Activated CD4-positive, CD25-positive, alpha-beta regulatory T cell treated with anti-CD3 and anti-CD28 coated beads, Interleukin-2, amount 50 U/mL, for 24 hours (primary cell): ENCODE results near the gene SP3.

Experiments
- ATAC-seq, 2 donors: fragments of 150-1000 bp; cut with Tn5 transposase; one replicate each; pipeline ENCODE4 v1.10.0; 2021; ENCODE audit warnings: mild to moderate bottlenecking in 1 of 2, moderate library complexity in 1 of 2

SP3 gene

DNA sequence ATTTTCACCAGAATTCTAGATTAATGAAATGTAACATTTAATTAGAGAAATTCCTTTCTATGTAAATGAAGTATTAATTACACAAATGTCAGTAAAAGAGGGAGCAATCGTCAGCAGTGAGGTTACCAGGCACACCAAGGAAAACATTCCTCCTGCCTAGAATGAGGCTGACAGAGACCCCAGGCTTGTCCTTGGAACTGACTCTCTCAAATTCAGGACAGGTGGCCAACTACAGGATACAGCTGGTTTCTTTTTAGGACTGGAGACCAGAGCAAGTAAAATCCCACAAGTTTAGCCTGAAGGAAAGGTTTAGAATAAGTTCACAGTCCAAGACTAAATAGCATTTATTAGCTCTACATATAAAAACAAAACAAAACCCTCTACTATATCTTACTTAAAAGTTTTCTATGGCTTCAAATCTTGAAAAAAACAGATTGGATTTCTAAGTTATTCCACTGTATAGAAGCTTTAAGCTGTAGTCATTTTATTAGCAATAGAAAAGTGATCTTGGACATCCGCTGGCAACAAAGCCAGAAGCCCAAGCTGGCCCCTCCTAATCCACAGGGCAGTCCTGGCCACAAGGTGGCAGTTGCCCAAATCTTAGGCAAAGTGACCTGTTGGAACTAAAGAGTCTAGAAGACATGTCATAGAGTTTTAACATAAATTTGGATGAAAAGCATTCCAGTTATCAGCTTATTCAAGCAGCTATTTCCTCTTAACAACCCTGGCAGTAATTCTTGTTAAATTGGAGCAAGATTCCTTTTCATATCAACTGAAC lies 81.0 kb downstream of the SP3 start:
- no peak for ATAC-seq

DNA sequence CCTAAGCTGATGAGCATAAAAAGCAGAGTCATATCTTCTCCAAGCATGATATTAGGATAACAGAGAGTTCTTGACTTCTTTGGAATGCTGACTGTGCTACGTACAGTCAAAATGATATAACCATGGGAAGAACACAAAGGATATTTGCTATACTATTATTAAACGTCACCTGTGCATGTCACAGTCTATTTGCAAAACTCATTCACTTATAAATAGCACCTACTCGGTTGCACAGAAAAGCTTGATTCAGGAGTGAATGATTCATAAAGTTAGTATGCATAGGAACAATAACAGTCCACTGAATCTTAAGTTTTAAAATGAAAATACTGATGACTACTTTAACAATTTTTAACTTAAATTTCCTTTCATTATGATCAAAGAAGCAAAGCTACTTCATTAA lies 83.3 kb downstream of the SP3 start:
- ATAC-seq: no peak

DNA sequence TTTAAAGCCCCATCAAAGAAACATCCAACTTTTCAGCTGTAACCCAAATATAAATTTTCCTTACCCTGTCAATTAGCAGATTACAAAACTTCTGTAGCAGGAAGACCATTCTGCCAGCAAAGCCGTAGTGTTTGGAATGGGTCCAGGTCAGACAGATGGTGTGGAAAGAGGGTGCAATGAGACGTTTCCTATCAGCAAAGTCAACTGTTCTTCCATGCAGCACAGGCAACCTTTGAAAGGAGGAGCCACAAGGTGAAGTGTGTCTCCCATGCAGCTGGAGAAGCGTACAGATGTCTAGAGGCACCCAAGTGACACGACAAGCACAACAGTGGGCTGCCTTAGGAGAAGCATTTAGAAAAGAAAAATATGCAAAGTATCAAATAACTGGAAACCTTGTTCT lies 83.7 kb downstream of the SP3 start:
- no peak for ATAC-seq

DNA sequence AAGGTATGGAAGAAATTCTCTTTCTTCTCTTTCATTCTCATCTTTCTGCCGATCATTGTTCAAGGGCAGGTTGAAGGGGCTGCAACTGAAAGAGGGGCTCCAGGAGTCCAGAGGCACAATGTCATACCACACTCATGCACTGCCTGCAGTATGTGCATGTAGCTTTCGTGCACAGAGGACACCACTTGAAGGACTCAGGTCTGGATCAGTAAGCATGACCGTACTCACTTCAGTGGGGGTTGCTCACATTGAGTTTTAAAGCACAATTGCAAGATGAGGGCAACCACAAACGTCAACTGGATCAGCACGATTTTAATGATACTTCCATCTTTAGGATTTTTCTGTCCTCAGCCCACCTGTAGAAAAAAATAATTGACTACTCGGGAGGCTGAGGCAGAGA lies 84.6 kb downstream of the SP3 start:
- ATAC-seq: no peak

DNA sequence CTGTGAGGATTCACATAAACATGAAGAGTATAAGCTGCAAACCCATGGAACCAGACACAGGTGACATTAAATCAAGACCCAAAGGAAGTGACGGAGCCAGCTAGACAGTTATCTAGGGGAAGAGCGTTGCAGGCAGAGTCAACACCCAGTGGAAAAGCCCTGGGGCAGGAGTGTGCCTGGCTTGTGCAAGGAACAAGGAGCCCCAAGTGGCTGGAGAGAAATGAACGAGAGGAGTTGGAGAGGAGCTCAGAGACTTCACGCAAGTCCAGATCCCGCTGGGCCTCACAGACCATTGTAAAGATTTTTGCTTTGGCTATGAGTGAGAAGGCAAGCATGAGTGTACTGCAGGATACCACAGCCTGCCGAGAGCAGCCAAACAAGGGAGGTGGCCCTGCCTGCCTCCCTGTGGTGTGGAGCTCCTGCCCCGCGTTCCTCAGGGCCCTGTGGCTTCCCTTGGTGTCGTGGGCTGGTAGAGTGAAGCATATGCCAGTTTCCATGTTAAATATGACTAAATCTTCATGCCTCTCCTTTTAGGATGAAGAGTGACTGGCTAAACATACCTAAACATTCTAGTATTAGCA lies 88.2 kb downstream of the SP3 start:
- no peak for ATAC-seq

DNA sequence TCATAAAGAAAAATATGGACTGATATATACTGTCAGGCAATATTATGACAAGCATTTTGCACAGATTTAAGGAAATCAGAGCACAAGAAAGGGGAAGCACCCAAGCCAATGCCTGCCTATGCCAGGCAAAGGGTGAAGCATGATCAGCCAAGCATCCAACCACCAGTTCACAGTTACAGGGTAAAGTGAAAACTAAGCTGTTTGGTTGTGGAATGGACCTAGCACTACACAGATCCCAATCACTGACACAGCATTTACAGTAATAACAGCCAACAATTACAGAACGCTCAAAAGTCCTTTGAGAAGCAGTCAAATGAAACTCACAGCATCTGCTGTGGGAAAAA lies 90.3 kb downstream of the SP3 start:
- peak in 1 of 2 donors; percentile 32 for ATAC-seq

DNA sequence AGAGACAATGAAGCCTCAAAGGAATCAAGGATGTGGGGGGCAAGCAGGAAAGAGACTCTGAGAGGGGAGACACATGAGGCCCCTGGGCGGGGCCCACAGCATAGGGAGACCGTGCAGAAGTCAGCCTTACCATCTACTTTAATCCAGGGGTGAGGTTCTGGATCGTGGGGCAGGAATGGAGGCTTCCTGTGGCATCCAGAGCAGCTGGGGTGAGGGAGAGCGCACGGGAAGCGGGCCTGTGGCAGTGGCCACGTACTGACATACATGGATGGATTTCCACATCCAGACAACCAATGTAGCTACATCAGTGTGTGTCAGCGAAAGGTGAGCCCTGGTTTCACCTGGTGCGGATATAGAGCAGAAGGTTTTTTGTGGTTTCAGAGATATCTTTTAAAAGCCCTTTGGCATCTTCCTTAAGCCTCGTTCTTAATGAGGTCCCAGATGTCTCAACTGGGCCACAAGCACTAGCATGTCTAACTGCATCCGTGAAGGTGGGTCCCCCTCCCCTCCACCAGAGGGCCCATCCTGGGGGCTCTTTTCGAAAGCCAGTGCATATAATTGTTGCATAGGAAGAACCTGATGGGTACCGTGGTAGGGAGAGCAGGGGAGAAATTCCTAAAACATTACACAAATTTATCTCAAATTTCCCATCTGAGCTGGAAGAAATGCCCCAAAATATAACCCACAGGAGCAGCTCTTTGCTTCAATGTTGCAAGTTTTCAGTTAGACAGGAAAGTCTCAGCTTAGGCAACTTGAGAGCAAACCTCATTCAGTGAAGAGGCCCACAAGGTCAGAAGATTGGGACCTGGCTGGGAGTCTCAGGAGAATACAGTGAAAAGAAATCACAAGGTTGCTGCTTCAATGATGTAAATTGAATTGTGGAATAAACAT lies 90.9 kb downstream of the SP3 start:
- ATAC-seq: no peak

DNA sequence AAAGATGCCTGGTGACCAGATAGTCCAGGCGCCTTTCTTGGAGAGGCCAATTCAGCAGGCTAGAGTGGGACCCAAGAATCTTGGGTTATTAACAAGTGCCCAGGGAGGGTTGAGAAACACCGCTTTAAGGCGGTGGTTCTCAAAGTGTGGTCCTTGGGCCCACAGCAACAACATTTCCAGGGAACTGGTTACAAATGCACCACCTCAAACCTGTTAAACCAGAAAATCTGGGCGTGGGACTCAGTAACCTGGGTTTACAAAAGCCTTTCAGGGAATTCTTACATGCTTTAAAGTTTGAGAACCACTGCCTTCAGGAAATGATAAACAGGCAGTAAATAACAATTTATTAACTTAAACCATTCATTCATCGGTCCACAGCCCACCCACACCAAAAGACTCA lies 92.5 kb downstream of the SP3 start:
- no peak for ATAC-seq

DNA sequence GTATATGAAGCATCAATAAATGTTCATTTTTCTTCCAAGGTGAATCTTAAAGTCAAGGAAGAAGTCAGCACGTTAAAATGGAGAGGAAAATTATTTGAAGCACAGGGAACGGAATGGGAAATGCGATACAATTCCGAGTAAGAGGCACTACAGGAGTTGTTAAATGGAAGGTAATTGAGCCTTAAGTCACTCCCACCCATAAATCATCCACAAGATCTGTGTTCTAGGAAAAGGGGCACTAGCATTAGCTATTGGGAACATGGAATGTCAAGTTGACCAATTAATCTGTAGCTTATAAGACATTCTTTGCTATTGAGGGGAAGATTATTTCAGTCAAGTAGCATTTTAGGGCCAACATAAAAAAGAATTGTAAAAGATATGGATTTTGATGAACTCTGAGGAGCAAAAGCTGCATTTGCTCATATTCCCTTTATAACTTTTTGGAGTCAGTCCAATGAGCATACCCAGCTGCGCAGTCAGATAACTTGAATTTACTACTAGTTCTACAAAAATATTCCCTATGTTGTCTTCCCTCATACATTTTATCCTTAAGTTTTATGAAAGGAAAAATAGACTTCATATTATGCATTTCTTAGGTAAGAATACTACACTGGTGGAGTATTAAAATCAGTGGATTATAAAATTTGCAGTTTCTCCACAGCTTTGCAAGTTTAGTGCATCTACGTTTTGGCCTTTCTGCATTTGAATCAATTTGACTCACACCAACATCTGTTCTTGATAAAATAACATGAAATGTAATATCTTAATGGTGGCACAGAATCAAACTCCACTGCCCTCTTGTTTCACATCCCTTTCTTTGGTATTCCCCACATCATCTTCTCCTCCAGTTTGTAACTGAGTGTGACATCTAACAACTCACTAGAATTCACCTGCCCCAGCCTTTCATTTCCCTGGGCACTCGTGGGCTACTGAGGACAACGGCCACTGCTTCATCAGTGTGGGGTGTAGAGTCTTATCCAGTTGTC lies 95.6 kb downstream of the SP3 start:
- ATAC-seq: no peak

DNA sequence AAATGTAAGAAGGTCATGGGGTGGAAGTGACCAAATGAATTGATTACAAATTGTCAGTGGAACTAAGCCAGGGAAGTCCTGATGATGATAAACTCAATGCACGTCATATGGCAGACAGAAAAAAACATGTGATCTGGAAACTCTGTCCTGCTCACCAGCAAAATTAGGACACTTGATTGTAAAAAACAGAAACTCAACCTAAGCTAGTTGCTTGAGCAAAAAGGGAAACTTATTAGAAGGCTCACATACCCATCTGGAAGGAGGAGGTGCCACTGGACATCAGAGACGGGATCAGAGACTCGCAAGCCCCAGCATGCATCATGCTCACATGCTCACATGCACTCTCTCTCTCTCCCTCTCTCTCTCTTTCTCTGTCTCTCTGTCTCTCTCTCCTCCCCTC lies 96.8 kb downstream of the SP3 start:
- no peak for ATAC-seq

DNA sequence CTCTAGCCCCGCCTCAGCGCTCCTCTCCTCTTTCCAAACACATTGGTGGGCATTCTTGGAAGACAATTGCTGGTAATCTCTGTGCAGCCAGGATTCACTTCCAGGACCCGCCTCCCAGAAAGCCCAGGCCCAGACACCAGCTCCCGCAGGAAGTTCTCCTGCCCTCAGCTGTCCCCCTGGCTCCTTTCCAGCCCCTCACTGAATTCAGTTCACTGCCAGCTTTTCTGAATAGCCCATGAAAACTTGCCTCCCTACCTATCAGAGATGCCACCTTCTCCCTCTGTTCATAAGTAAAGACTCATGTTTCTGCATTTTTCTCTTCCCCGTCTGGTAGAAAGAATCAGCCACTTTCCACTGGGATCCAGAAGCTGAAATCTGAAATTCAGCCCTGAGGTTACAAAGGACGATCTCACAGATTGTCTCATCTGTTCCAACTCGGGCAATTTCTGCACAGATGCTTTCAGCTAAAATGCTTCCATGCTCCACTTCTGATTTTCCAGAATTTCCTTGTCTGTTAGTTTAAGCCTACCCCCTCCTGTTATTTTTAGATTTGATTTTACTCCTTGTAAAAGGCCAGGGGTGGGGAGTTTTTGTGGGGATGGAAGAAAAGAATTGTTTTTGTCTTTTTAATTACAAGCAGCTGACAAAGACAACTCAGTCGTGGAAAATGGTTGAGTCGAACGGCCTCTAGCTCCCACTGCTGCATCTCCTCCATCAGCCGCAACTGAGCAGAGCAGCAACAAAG lies 98.1 kb downstream of the SP3 start:
- no peak for ATAC-seq

DNA sequence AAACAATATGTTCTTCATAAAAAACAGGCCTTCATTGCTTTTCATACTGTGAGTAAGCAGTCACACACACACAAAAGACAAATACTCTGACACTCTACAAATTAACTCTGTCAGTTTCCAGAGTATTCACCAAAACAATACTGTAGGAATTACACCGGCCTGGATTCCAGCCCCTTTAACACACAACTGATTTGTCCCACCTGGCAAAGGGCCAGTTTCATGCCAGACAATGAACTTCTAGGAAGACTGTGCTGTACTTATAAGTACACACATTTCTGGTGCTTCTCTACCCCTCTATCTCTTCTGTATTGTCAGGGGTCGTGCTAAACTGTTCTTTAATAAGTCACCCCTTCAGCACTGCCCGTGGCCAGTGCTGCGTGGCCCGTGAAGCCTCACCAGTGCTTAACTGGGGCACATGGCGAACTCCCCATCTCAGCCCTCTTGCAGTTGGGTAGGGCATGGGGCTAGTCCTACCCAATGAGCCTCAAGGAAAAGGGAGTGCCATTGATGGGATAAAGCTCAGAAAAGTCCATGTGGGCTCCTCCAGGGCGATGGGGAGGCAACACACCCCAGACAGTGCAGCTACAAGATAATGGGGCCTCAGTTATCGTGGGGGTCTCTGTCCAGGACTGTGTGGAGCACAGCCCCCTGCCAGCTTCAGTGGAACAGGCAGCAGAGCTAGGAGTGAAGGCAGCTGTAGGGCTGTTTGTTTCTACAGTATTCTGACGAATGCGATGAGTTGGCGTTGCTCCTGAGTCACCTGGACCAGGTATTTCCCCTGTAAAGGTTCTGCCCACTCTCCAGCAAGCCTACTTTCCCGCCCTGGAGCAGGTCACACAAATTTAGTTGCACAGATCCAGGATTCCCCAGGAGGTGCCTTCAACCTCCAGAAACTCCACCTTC lies 99.0 kb downstream of the SP3 start:
- no peak for ATAC-seq

DNA sequence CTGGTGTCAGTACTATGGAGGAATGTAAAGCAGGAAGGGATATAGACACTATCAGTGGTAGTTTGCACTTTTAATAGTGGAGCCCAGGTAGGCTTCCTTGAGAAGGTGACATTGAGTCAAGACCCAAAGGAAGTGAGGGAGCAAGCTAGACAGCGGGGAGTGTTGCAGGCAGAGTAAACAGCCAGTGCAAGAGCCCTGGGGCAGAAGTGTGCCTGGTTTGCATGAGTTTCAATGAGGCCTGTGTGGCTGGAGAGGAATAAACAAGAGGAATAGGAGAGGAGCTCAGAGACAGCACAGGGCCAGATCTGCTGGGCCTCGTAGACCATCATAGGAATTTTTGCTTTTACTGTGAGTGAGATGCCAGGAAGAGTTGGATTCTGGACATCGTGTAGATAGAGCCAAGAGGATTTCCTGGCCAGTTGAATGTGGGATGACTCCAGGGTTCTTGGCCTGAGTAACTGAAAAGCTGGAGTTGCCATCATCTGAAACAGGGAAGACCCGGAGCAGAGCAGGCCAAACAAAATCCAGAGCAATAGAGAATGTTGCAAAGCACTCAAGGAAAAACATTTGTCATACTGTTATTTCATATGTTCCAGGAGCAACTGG lies 102.5 kb downstream of the SP3 start:
- ATAC-seq: no peak

DNA sequence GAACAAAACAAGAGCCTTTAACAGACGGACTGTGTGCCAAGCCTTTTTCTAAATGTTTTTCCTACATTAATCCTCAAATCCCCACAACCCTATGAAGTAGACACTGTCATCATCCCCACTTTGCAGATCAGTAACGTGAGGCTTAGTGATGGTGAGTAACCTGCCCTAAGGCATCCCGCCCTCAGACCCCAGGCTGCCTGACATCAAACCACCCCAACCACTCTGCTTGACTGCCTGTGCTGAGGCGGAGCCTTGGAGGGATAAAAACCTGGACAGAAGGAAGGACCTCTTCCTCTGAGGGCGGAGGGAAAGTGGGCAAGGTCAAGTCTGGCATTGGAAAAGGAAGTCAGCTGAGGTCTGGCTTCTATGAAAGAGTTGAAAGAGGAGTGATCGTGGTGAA lies 104.6 kb downstream of the SP3 start:
- no peak for ATAC-seq

DNA sequence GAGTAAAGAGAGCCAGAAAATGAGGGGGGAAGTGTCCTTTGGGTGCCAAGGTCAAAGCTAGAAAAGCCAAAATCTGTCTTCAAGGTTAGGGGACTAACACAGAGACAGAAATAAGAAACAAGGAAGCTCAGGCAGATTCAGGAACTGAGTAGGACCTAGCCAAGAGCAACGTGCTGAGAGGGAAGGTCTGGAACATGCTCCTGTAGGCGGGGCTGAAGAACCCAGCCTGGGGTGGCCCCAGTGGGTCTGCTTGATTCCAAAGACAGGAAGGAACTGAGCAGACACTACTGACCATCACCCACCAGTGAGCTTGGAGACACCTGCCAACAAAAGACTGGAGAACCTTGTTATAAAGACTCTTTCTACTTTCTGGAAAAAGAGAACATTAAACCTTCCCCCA lies 105.1 kb downstream of the SP3 start:
- ATAC-seq: no peak

DNA sequence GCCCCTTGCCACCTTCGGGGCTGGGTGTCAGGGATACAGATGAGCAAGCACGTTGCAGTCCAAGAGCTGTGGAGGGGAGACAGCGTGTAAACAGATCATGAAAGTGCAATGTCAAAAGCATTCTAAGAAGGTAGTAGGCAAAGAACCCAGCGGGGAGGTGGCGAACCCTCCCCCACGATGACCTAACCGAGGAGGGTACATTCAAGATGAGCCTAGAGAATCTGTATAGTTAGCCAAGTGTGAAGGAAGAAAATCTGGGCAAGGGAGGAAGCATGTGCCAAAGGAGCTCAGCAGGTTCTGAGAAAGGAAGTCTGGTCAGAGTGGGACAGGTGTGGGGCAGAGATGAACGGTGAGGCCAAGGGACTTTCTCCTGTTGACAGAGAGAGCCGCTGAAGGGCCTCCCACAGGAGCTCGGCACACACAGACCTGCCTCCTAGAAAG lies 106.9 kb downstream of the SP3 start:
- ATAC-seq: no peak
